ENCODE measurements around the gene DNASE1L1. TPM values are rescaled to one million over a fixed set of nuclear protein-coding genes. Genes with fewer than 3 reads are reported as not detected.

DNASE1L1 gene
- total RNA-seq, 1 donor from 2014 or later, result 9.3 TPM

DNA sequence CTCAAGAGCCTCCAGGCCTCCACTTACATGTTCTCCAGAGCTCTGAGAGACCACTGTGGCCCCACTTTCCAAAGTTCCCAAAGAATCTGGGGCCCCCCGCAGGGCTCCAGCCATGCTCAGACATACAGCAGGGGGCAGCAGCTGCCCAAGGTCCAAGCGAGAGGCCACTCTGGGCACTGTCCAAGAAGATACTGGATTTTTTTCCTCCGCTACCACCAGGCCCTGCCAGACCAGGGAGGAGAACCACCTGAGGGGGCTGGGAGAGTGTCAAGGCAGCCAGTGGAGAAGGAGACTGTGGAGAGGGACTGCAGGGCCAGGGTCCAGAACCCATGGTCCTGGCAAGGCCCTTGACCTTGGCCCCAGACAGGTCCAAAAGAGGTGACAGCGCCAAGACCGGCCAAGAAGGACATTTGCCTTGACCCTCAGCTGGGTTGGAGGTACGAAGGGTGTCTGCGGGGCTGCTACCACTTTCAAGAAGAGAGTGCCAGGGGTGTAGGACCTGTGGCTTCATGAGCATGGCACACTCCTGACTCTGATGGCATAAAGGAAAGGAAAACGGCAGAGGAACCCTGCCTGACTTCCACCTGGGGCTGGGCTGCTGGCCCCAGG, 24.7 kb downstream of the DNASE1L1 start:
- Mint-ChIP-seq H3K36me3 (ENCODE audit: low read depth) (peaks cover 4% of the 10 kb centered on the region), H3K9me3 (no peaks in the 10 kb centered on the region), H3K27ac (ENCODE audit: unreplicated experiment) (no peak overlapping the region), H3K4me1 (peaks cover 16% of the 10 kb centered on the region), H3K27me3 (ENCODE audit: low read depth) (no peaks in the 10 kb centered on the region), H3K4me3 (peak overlapping the region; percentile 68)
- TF ChIP-seq, protein P1, sequence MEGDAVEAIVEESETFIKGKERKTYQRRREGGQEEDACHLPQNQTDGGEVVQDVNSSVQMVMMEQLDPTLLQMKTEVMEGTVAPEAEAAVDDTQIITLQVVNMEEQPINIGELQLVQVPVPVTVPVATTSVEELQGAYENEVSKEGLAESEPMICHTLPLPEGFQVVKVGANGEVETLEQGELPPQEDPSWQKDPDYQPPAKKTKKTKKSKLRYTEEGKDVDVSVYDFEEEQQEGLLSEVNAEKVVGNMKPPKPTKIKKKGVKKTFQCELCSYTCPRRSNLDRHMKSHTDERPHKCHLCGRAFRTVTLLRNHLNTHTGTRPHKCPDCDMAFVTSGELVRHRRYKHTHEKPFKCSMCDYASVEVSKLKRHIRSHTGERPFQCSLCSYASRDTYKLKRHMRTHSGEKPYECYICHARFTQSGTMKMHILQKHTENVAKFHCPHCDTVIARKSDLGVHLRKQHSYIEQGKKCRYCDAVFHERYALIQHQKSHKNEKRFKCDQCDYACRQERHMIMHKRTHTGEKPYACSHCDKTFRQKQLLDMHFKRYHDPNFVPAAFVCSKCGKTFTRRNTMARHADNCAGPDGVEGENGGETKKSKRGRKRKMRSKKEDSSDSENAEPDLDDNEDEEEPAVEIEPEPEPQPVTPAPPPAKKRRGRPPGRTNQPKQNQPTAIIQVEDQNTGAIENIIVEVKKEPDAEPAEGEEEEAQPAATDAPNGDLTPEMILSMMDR (conservative IDR thresholded peaks at IDR 0.05), result peak; percentile 28
- DNase-seq (ENCODE audit: low read depth, low spot score), result no peak

DNA sequence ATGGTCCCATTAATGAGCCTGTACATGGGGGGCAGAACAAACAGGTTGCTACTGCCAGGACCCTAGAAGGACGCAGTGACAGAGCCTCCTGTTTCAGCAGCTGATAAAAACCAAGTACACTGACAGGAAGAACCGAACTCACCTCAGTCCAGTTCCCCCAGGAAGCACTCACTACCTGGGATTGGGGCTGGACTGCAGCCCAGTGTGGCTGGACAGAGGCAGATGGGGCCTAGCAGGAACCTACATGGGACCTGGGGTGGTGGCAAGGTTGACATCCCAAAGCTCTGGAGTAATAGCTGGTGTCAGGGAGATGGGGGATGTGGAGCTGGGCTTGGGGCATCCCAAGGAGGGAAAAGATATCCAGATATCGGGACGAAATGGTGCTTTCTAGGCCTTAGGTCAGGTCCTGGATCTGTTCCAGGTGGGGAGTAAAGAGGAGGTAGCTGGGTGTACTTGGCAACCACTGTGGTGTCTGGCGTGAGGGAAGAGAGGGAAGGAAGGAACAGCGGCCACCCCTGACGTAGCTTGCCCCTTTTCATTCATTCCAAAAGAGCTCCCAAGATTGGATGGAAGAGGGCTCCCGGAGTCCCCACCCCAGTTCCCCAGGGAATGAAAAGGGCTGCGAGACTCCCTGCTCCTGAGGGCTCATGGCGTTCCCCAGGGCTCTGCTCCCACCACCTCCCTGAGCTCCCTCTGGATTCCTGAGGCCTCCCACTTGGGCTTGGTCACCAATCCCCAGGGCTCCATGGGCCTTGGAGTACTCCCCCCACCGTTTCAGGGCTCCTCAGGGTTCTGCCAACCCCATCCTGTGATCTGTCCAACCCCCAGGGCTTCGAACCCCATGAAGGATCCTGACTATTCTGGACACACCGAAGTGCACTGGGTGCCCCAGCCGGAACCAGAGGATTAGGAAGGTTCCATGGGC, 25.4 kb downstream of the DNASE1L1 start:
- no peak for DNase-seq (ENCODE audit: low read depth, low spot score)
- Mint-ChIP-seq H3K4me3 (peak overlapping the region; percentile 68), H3K4me1 (peaks cover 16% of the 10 kb centered on the region), H3K9me3 (no peaks in the 10 kb centered on the region), H3K27ac (ENCODE audit: unreplicated experiment) (no peak overlapping the region), H3K27me3 (ENCODE audit: low read depth) (no peaks in the 10 kb centered on the region), H3K36me3 (ENCODE audit: low read depth) (peaks cover 4% of the 10 kb centered on the region)
- TF ChIP-seq, protein P1 (conservative IDR thresholded peaks at IDR 0.05), result no peak

DNA sequence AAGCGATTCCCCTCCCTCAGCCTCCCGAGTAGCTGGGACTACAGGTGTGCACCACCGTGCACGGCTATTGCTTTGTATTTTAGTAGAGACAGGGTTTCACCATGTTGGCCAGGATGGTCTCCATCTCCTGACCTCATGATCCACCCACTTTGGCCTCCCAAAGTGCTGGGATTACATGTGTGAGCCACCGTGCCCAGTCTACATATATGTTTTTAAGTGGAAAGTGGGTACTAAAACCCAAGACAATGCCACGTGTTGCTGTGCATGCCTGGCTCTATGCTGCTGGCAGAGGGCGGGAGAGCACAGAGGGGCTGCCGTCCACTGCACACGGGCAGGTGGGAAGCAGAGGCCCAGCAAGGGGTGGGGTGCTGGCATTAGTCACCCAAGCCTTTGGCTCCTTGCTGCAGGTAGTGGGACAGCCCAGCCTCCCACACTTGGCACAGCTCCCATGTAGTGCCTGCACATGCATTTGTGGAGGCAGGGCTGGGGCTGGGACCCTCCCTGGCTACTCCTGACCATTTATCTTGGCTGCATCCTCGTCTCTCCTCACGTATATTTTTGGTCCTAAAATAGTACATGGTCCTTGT, 26.5 kb downstream of the DNASE1L1 start:
- H3K9me3 Mint-ChIP-seq, result no peaks in the 10 kb centered on the region
- H3K27ac Mint-ChIP-seq (ENCODE audit: unreplicated experiment), result no peak overlapping the region
- H3K4me3 Mint-ChIP-seq, result peak overlapping the region; percentile 68

DNA sequence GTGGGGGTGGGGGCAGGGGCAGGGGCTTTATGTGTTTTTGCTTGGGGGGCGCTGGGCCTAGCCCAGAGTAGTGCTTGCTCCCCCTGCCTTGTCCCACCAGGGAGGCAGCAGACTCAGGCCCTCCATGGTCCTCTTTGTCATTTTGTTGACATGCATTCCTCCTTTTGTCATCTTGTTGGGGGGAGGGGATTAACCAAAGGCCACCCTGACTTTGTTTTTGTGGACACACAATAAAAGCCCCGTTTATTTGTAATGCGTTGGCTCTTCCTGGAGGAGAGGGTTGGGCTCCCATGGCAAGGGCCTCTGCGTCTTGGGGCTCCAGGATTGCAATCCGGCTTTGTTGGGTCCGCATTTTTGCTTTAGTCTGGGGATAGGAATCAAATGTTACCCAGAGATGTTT, 27.8 kb downstream of the DNASE1L1 start:
- Mint-ChIP-seq H3K27me3 (ENCODE audit: low read depth) (no peaks in the 10 kb centered on the region), H3K4me1 (peaks cover 16% of the 10 kb centered on the region), H3K4me3 (peak overlapping the region; percentile 71), H3K9me3 (no peaks in the 10 kb centered on the region), H3K27ac (ENCODE audit: unreplicated experiment) (no peak overlapping the region), H3K36me3 (ENCODE audit: low read depth) (peaks cover 4% of the 10 kb centered on the region)
- no peak for DNase-seq (ENCODE audit: low read depth, low spot score)
- TF ChIP-seq, protein P1 (conservative IDR thresholded peaks at IDR 0.05), result no peak

More for the DNA sequence above, 26.5 kb downstream of the DNASE1L1 start:
- TF ChIP-seq, protein P1 (conservative IDR thresholded peaks at IDR 0.05), result no peak
- DNase-seq (ENCODE audit: low read depth, low spot score), result no peak
- Mint-ChIP-seq H3K36me3 (ENCODE audit: low read depth) (peaks cover 4% of the 10 kb centered on the region), H3K27me3 (ENCODE audit: low read depth) (no peaks in the 10 kb centered on the region), H3K4me1 (peaks cover 16% of the 10 kb centered on the region)

DNA sequence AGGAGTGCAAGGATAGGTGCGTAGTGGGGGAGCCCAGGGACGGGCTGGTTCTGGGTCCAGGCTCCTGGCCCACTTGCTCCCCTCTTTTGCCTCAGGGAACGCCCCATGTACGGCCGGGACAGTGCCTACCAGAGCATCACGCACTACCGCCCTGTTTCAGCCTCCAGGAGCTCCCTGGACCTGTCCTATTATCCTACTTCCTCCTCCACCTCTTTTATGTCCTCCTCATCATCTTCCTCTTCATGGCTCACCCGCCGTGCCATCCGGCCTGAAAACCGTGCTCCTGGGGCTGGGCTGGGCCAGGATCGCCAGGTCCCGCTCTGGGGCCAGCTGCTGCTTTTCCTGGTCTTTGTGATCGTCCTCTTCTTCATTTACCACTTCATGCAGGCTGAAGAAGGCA, 28.3 kb downstream of the DNASE1L1 start:
- H3K36me3 Mint-ChIP-seq (ENCODE audit: low read depth), result peaks cover 4% of the 10 kb centered on the region
- TF ChIP-seq, protein P1 (conservative IDR thresholded peaks at IDR 0.05), result no peak
- DNase-seq (ENCODE audit: low read depth, low spot score), result no peak
- H3K4me1 Mint-ChIP-seq, result peaks cover 16% of the 10 kb centered on the region
- H3K4me3 Mint-ChIP-seq, result peak overlapping the region; percentile 93
- H3K9me3 Mint-ChIP-seq, result no peaks in the 10 kb centered on the region
- peak overlapping the region; percentile 94 for H3K27ac Mint-ChIP-seq (ENCODE audit: unreplicated experiment)
- H3K27me3 Mint-ChIP-seq (ENCODE audit: low read depth), result no peaks in the 10 kb centered on the region

All from neural crest cell (in vitro differentiated cells).